ENCODE data around the gene SEL1L3. TPM values are rescaled to one million over a fixed set of nuclear protein-coding genes. Genes with fewer than 3 reads are reported as not detected.

SEL1L3 gene
- total RNA-seq, 4 donors from 2014 or later = 2.2 to 29.8 (median 5.4) TPM

- H3K36me3 ChIP-seq = no peaks in the 10 kb centered on the region
These were observed 165.3 kb downstream of the SEL1L3 start for GRCh38 chr4:25697516-25697915.

More at GRCh38 chr4:25697516-25697915, 165.3 kb downstream of the SEL1L3 start:
- no peak overlapping the region for H3K4me3 ChIP-seq
- no peaks in the 10 kb centered on the region for H3K27me3 ChIP-seq
- WGBS, 2 donors (ENCODE audit: low coverage in 1 of 2) = 64 to 100% methylated on average over 2 to 5 of the region's 5 CpGs
- no peak for ATAC-seq
- H3K27ac ChIP-seq = no peak overlapping the region
- TF ChIP-seq EP300 (IDR thresholded peaks at IDR 0.05) = no peak
- no peak for TF ChIP-seq CTCF (IDR thresholded peaks at IDR 0.05)
- TF ChIP-seq POLR2AphosphoS5 (IDR thresholded peaks at IDR 0.05) = no peak
- no peak for TF ChIP-seq POLR2A (IDR thresholded peaks at IDR 0.05)
- H3K9me3 ChIP-seq = no peaks in the 10 kb centered on the region
- no peaks in the 10 kb centered on the region for H3K4me1 ChIP-seq

Small RNA genes lying within 50 kb of the gene (small RNA-seq; reads per million reads assigned to genes)
- gene MTND4LP22 = 0 reads per million in 4 donors

Other genes starting within 250 kb of the SEL1L3 start
- 1 to 10 TPM in 1 of 4 donors, not detected in 3; 7.8 TPM for gene SLC34A2, start 207.1 kb downstream of the SEL1L3 start, total RNA-seq
- 10 to 100 TPM; 26.5 to 44.2 (median 34.8) TPM for gene SMIM20, start 51.2 kb upstream of the SEL1L3 start, total RNA-seq

All from gastroesophageal sphincter (tissue), 4 donors.